HL-60 (cell line): Measurements from ENCODE around the gene HES4.

Source experiments
- CTCF ChIP-seq: IDR thresholded peaks from one replicate; pipeline ENCODE4 v1.5.1; 2011; ENCODE audit warnings: low read length, control low read depth, inconsistent platforms; ENCODE audit not compliant: insufficient read depth
- SPI1 ChIP-seq: IDR thresholded peaks from 2 replicates; pipeline ENCODE4 v1.6.1; 2012; ENCODE audit warnings: low read depth, mild to moderate bottlenecking, borderline replicate concordance

GRCh38 chr1:1045129-1045528 is 45.2 kb upstream of the HES4 start:
- TF ChIP-seq SPI1 = no peak
- TF ChIP-seq CTCF = no peak
